PC-9 (cell line): Measurements from ENCODE around the gene ASB15.

Source experiments
- CTCF ChIP-seq: fragments of 200-600 bp; sonication (generic); conservative IDR thresholded peaks from 2 replicates; pipeline ENCODE4 v1.6.1; 2017; ENCODE audit warnings: mixed run types, antibody characterized with exemption, mild to moderate bottlenecking, moderate library complexity
- EZH2 ChIP-seq: fragments of 200-600 bp; sonication (generic); IDR thresholded peaks from 2 replicates; pipeline ENCODE4 v1.8.0; 2017; ENCODE audit warnings: antibody characterized with exemption, low read depth

DNA sequence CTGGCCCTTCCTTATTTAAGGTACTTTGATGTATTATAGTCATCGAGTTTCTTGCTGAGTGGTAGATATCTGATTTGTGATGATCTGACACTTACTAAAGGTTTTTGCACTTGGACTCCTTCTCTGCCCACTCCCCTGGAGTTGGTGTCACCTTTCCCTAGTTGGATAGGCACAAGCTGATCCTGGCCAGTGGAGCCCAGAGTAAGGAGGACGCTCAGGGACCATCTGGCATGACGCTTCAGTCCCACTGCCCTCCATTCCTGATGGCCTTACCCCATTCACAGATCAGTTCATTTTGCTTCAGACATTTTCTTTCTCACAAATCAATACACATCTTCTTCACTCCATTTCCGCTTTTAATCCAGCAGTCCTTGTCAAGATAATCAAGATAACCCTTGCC is 20.1 kb downstream of the ASB15 start:
- TF ChIP-seq CTCF (no peak), EZH2 (no peak)
